ENCODE data around the gene NUP37.
"Not testable (repeated sequence)": the region's sequence is repeated elsewhere in the genome, so short reads cannot be mapped to it uniquely, and the experiment has no call there.

Gene NUP37, protein sequence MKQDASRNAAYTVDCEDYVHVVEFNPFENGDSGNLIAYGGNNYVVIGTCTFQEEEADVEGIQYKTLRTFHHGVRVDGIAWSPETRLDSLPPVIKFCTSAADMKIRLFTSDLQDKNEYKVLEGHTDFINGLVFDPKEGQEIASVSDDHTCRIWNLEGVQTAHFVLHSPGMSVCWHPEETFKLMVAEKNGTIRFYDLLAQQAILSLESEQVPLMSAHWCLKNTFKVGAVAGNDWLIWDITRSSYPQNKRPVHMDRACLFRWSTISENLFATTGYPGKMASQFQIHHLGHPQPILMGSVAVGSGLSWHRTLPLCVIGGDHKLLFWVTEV

DNA sequence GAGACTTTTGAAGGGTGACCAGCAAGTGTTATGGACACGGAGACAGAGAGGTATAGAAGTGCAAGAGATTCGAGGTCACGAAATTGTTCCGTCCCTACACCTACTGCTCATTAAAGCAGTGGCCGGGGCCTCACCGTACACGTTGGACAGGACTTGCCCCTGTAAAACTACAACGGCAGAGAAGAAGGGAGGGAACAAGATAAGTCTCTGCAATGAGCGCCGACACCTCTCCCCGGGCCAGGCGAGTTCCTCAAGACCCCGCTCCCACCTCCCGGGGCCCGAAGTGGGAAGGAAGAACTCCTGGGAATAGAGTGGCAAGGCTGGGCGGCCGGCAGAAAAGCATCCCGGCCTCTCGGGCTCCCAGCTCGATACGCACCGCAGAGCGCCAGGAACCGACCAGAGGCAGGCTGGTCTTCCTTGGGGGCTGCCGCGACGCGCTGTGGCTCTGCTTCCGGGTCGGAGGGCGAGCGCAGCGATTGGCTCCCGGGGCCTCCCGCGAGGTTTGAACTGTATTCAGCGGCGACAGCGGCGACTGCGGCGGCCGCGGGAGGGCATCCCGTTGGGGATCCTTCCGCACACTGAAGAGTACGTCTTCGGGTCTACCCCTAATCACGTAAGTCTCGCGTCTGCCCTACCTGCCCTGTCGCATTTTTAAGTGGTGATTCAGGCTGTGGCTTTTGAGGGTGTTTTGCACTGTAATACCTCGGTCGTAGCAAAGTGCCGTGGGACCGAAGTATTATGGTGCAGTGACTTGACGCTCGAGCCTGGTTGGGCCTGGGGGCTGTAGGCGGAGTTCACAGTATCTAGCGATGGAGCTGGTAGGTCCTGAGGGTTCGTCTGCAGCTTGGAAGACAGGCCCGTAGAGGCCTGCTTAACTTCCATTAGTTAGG lies at the start of gene NUP37, which contains the start of gene PARPBP:
Gene NUP37, minus strand, starts transcription at position 441 of the 890 bp plus-strand sequence. CDS start 1,596 bp downstream, outside the sequence.
Gene PARPBP, plus strand, starts transcription at position 510 of the 890 bp plus-strand sequence. CDS start 3,706 bp downstream, outside the sequence.
- DNase-seq = peak; percentile 91

DNA sequence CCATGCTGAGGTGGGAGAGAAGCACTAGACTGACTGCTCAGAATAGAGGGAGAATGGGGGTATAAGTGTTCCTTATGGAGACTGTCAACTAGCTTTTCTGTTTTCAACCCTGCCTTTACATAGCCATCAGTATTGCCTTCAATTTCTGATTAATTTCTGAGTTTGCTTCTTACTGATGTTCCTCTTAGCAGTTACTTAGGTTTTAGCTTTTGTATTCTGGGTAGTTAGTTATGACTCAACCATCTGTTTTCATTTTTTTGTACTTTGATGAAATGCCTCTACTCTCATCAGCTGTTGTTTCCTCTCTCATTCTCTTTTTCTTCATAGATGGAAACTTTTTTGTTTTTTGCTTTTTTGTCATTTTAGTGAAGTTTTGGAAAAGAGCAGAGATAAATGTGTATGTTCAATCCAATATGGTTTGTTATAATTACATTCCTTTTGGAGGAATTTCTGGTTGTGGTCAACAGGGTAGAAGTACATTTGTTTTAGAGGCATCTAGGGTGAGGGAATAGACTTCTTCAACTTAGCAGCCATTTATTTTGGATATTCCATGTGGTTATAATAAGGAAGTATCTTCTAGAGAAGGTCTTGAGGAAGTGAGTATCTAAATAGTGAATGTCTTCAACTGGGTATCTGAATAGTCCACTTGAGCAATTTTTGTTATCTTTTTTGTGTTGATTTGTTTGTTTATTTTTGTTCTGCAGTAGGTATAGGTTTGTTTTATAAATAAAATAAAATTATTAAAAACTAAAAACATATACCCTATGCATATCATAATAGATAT lies 48.1 kb upstream of the NUP37 start:
- peak; percentile 29 for DNase-seq

DNA sequence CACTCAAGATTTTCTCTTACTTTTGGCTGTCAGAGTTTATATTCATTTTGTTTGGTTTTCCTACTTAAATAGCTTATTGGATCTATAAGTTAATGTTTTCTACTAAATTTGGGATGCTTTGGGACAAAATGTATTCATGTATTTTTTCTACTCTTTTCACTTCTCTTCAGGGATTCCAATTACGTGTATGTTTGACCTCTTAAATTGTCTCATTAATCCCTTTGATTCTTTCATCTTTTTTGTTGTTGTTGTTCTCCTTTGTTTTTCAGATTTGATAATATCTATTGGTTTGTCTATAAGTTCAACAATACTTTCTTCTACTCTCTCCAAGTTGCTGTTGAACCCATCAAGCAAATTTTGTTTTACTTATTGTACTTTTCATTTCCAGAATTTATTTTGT lies 43.5 kb upstream of the NUP37 start:
- DNase-seq = no peak

DNA sequence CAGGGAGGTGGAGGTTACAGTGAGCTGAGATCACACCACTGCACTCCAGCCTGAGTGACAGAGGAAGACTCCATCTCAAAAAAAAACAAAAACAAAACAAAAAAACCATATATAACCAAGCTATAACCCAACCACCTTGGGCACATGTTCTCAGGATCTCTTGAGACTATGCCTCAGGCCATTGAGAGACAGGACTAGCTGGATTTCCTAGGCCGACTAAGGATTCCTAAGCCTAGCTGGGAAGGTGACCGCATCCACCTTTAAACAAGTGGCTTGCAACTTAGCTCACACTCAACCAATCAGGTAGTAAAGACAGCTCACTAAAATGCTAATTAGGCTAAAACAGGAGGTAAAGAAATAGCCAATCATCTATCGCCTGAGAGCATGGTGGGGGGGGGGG lies 35.3 kb upstream of the NUP37 start:
- DNase-seq = not testable (repeated sequence)

DNA sequence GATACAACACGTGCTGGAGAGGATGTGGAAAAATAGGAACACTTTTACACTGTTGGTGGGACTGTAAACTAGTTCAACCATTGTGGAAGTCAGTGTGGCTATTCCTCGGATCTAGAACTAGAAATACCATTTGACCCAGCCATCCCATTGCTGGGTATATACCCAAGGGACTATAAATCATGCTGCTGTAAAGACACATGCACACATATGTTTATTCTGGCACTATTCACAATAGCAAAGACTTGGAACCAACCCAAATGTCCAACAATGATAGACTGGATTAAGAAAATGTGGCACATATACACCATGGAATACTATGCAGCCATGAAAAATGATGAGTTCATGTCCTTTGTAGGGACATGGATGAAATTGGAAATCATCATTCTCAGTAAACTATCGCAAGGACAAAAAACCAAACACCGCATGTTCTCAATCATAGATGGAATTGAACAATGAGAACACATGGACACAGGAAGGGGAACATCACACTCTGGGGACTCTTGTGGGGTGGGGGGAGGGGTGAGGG lies 27.2 kb upstream of the NUP37 start:
- not testable (repeated sequence) for DNase-seq

DNA sequence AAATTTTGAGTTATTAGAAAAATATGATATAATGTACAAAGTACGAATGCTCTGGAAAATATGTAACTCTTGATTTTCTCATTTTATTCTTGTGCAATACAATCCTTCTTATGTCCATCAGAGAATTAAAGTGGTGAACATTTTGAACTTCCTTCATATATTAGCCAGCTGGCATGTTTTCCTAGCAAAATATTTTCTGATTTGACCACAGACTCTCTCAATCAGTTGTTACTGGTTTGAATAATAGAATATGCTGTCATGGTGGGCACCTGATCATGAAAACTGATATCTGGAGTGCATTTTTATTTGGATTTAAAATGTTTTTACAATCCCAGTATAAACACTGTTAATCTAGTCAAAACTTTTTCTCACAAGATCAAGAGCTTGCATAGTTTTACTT lies 24.3 kb upstream of the NUP37 start:
- no peak for DNase-seq

DNA sequence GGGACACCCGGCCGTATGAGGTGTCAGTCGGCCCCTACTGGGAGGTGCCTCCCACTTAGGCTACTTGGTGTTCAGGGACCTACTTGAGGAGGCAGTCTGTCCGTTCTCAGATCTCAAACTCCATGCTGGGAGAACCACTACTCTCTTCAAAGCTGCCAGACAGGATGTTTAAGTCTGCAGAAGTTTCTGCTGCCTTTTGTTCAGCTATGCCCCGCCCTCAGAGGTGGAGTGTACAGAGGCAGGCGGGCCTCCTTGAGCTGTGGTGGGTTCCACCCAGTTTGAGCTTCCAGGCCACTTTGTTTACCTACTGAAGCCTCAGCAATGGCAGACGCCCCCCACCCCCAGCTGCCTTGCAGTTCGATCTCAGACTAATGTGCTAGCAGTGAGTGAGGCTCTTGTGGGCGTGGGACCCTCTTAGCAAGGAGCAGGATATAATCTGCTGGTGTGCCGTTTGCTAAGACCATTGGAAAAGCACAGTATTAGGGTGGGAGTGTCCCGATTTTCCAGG lies 23.0 kb upstream of the NUP37 start:
- not testable (repeated sequence) for DNase-seq

DNA sequence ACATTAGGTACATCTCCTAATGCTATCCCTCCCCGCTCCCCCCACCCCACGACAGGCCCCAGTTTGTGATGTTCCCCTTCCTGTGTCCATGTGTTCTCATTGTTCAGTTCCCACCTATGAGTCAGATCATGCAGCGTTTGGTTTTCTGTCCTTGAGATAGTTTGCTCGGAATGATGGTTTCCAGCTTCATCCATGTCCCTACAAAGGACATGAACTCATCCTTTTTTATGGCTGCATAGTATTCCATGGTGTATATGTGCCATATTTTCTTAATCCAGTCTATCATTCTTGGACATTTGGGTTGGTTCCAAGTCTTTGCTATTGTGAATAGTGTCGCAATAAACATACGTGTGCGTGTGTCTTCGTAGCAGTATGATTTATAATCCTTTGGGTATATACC lies 17.7 kb upstream of the NUP37 start:
- not testable (repeated sequence) for DNase-seq

DNA sequence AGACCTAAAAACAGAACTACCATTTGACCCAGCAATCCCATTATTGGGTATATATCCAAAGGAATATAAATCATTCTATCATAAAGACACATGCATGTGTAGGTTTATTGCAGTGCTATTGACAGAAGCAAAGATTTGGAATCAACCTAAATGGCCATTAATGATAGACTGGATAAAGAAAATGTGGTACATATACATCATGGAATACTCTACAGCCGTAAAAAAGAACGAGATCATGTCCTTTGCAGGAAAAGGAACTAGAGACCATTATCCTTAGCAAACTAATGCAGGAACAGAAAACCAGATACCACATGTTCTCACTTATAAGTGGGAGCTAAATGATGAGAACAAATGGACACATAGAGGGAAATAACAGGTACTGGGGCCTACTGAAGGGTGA lies 11.5 kb upstream of the NUP37 start:
- DNase-seq = not testable (repeated sequence)

DNA sequence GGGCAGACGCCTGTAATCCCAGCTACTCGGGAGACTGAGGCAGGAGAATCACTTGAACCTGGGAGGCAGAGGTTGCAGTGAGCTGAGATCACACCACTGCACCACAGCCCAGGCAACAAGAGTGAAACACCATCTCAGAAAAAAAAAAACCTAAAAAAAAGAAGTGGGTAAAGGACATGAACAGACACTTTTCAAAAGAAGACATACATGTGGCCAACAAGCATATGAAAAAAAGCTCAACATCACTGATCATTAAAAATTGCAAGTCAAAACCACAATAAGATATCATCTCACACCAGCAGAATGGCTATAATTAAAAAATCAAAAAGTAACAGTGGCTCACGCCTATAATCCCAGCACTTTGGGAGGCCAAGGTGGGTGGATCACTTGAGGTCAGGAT lies 10.8 kb upstream of the NUP37 start:
- DNase-seq = not testable (repeated sequence)

DNA sequence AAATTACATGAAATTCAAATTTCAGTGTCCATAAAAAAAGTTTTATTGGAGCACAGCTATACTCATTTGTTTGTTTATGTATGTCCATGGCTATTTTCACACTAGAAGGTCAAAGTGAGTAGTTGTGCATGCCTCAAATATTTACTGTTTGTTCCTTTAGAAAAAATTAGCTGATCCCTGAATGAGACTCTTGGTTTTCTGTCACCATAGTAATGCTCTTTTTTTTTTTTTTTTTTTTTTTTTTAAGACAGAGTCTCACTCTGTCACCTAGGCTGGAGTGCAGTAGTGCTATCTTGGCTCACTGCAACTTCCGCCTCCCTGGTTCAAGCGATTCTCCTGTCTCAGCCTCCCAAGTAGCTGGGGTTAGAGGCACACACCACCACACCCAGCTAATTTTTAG lies 1.4 kb upstream of the NUP37 start:
- DNase-seq = not testable (repeated sequence)

DNA sequence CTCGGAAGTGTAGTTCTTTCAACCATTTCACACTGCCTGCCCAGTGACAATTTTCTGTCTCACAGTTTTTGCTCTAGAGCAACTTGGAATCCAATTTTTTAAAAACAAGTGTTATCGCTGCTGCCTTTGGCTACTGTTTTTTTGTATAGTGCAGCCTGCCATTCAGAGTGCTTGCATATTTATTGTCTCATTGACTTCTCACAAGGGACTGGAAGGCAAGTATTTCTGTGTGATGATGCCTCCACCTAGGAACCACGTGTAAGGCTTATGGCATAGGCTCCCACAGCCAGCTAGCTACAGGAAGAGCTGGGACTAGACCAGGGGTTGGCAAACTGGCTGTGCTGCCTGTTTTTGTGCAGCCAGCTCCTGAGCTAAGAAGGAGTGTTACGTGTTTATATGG lies 972 bp upstream of the NUP37 start:
- peak; percentile 46 for DNase-seq

DNA sequence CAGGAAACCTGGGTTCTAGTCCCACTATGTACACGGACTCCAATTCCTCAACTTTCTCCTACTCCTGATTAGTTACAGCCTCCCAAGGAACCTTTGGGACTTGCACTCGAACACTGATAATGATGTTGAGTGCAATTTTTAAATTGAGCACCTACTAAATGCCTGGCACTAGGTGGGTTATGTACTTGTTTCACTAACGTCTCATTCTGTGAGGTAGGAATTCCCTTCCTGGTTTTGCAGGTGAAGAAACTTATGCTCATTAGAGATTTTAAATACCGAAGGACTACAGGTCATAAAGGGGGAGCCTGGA lies 605 bp upstream of the NUP37 start:
- no peak for DNase-seq

DNA sequence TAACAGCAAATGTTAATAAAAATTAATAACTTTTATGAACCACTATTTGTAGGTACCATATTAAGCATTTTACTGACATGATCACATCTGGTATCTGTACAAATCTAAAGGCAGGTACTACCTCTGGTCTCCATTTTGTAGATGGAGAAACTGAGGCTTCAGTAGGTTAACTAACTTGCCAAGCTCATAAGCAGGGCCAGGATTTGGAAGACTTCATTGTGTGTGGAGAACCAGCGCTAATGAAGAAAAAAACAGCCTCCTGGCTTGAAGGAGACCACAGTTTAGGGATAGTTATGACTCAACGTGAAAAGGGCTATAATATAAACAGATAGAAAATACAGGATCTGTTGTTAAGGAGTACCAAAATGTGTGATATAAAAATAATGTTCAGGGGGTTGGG lies 1.0 kb downstream of the NUP37 start:
- DNase-seq = peak; percentile 10

DNA sequence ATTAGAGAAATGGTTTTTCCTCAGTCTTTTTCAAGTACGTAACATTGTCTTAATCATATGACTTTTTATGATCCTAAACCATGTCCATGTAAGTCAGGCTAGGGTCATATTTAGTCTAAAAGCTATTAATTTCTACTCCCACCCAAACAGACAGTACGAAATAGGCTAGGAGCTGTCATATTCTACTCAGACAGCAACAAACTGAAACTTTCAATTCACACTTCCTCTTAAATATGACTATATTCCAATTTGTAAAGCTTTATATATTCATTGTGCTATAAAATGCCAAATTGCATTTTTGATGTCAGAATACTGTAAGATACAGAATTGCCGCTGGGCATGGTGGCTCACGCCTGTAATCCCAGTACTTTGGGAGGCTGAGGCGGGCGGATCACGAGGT lies 3.5 kb downstream of the NUP37 start:
- DNase-seq = no peak

DNA sequence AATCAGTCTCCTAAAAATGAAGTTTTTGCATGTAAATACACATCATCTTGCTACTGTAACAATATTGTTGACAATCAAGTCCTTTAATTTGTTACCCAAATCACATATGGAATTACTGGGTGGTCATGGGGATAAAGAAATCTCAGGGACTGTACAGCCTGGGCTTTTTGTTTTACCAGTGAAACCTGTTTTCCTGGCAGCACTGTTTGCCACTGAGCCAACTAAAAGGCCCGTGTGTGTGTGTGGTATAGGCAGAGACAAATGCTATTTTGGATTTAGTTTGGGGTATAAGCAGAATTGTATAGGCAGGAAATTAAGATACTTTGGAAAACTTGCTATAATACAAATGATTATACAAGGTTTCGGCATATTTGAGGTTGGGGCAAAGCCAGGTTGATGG lies 5.7 kb downstream of the NUP37 start:
- DNase-seq = no peak

DNA sequence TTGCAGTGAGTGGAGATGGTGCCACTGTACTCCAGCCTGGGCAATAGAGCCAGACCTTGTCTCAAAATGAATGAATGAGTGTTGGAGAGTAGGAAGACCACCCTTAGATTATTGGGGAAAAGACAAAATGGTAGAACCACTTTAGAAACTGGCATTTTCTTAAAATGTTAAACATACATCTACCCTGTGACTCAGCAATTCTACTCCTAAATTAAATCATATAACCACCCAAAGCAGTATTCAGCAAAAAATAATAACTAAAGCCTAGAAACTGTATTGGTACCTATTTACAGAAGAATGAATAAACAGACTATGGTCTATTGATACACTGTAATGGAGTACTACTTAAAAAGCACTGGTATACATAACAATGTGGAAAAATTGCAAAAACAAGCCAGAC lies 9.1 kb downstream of the NUP37 start:
- no peak for DNase-seq

DNA sequence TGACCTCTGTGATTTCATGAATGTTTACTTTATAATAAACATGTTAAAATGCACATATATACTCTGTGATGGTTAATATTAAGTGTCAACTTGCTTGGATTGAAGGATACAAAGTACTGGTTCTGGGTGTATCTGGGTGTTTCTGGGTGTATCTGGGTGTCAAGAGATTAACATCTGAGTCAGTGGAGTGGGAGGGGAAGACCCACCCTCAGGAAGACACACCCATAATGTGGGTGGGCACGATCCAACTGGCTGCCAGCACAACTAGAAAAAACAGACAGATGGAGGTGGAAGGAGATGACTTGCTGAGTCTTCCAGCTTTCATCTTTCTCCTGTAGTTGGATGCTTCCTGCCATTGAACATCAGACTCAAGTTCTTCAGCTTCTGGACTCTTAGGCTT lies 11.9 kb downstream of the NUP37 start:
- DNase-seq = no peak

DNA sequence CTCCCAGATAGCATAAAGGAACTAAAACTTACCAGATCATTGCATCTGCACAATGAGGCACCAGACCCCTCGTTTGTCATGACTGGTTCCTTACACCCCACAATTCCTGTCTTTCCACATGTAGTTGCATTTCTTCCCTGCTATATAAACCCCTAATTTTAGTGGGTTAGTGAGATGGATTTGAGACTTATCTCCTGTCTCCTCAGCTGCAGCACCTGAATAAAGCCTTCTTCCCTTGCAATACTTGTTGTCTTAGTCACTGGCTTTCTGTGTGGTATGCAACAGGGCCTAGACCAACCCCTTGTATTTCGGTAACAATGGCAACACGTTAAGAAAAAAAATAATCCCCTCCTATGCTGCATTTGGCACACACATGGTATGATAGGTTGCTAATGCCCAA lies 13.0 kb downstream of the NUP37 start:
- DNase-seq = no peak

DNA sequence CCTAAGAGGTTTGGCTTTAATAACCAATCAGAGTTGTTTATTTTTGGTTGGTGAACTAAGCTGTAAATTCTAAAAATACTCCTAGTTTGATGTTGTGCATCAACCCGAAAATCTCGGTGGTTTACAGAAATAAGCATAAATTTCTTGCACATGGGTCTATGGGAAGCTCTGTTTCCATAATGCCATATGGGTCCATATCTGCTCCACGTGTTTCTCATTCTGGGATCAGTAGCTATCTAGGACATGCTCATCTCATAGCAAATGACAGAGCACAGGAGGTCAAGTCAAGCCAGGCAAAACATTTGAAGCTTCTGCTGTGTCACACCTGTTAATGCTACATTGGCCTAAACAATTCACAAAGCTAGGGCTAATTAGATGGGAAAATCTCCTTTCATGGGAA lies 23.1 kb downstream of the NUP37 start:
- no peak for DNase-seq

DNA sequence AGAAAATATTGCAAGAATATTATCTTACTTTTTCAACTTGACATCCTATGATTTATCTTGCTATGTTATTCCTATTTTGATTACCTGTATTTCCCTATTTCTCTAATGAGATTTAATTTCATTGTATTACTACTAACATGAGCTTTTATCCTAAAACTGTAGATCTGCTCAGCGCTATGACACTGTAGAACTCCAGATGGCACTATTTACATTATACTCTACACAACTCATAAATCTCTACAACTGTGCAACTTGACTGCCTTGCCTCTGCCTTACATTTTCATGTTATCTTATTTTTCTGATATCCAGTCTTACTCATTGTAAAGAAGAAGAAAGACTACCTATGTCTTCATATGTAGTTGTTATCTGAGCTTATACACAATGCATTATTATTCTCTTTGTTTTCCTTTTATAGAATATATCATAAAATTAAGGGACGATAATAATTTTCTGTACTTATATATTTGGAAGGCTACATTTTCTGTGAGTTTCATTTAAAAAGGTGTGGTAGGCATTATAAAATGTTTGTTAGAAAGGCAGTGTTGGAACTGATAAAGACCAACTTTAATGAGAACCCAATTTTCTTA lies 24.1 kb downstream of the NUP37 start:
- peak; percentile 56 for DNase-seq

DNA sequence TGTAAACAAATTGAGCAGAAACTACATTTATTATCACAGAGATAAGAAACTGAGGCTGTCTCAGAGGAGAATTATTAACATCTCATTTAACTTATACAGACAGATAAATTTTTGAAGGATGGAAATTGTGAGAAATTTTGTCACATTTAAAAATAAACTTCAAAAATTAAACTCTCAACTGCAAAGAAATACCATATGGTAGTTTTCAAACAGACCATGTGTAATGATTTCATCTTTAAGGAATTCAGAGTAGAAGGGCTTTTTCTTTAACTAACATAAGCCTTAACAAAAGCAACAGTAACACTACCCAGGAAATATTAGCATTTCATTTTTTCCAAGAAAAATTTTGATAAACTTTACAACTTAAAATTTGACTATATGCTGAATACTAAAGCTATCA lies 26.6 kb downstream of the NUP37 start:
- DNase-seq = peak; percentile 50
